ENCODE measurements around the gene TMEM131L.

- TF ChIP-seq YY1 (IDR thresholded peaks at IDR 0.05; ENCODE audit: extremely low read depth, insufficient replicate concordance, low read depth, low read length) = no peak
- no peak for TF ChIP-seq REST (IDR thresholded peaks at IDR 0.05; ENCODE audit: low read depth)
- no peak for TF ChIP-seq MAX (IDR thresholded peaks at IDR 0.05)
- TF ChIP-seq EZH2 (IDR thresholded peaks at IDR 0.05) = no peak
- peak in 2 of 3 experiments; percentile 19 to 37; a peak in 2 of 6 replicates for TF ChIP-seq CTCF (IDR thresholded peaks at IDR 0.05 in 2 of 3, conservative IDR thresholded peaks at IDR 0.05 in 1 of 3; ENCODE audit: borderline replicate concordance in 1 of 3, insufficient read depth in 1 of 3, low read depth in 2 of 3, low read length in 2 of 3)
- TF ChIP-seq, protein P1, sequence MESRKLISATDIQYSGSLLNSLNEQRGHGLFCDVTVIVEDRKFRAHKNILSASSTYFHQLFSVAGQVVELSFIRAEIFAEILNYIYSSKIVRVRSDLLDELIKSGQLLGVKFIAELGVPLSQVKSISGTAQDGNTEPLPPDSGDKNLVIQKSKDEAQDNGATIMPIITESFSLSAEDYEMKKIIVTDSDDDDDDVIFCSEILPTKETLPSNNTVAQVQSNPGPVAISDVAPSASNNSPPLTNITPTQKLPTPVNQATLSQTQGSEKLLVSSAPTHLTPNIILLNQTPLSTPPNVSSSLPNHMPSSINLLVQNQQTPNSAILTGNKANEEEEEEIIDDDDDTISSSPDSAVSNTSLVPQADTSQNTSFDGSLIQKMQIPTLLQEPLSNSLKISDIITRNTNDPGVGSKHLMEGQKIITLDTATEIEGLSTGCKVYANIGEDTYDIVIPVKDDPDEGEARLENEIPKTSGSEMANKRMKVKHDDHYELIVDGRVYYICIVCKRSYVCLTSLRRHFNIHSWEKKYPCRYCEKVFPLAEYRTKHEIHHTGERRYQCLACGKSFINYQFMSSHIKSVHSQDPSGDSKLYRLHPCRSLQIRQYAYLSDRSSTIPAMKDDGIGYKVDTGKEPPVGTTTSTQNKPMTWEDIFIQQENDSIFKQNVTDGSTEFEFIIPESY (IDR thresholded peaks at IDR 0.05; ENCODE audit: extremely low read depth, insufficient replicate concordance, low read length) = no peak
- no peak for TF ChIP-seq ZFX (IDR thresholded peaks at IDR 0.05)
- TF ChIP-seq TCF7L2 (IDR thresholded peaks at IDR 0.05; ENCODE audit: borderline replicate concordance, extremely low read depth, insufficient read depth, insufficient read length) = no peak
- TF ChIP-seq ATF3 (IDR thresholded peaks at IDR 0.05) = no peak
These were observed 64.8 kb downstream of the TMEM131L start for GRCh38 chr4:153531000-153531358.
